ENCODE measurements around the gene DUSP28.
"Not testable (repeated sequence)": the region's sequence is repeated elsewhere in the genome, so short reads cannot be mapped to it uniquely, and the experiment has no call there.

Gene DUSP28

DNA sequence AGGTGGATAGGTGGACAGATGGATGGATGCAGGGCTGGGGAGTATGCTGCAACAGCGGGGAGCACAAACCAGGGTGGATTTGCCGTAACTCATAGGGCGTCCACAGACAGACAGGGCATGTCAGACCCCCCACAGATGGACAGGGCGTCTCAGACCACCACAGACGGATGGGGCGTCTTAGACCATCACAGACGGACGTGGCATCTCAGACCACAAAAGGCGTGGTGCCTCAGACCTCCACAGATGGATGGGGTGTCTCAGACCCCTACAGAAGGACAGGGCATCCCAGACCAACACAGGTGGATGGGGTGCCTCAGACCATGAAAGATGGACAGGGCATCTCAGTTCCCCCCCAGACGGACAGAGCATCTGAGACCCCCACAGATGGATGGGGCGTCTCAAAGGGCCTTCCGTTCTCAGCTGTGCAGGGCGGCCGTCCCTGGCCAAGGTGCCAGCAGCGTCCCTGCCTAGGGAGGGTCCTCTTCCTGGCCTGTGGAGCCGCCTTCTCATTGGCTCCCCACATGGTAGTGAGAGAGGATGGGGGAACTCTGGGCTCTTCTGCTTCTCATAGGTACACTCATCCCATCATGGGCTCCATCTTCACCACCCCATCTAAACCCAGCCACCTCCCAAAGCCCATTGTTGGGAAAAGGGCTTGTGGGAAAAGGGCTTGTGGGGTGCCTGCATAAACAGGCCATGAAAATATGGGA lies 4.5 kb upstream of the DUSP28 start:
- Histone ChIP-seq H3K4me1 (ENCODE audit: insufficient read depth, low read length) (peaks cover 5% of the 10 kb centered on the region; the same call in 1 of the 2 replicates), H3K9me3 (ENCODE audit: insufficient read depth, low read depth, low read length) (peaks cover 13% of the 10 kb centered on the region; the same call in 1 of the 2 replicates), H3K27ac (ENCODE audit: low read length) (no peak overlapping the region), H3K4me3 (ENCODE audit: low read length) (no peak overlapping the region), H3K36me3 (ENCODE audit: insufficient read depth, low read depth, low read length) (peaks cover 19% of the 10 kb centered on the region; the same call in 1 of the 2 replicates), H3K9ac (ENCODE audit: low read depth, low read length) (no peak overlapping the region), H3K27me3 (ENCODE audit: insufficient read depth, low read length) (peaks cover 36% of the 10 kb centered on the region)

DNA sequence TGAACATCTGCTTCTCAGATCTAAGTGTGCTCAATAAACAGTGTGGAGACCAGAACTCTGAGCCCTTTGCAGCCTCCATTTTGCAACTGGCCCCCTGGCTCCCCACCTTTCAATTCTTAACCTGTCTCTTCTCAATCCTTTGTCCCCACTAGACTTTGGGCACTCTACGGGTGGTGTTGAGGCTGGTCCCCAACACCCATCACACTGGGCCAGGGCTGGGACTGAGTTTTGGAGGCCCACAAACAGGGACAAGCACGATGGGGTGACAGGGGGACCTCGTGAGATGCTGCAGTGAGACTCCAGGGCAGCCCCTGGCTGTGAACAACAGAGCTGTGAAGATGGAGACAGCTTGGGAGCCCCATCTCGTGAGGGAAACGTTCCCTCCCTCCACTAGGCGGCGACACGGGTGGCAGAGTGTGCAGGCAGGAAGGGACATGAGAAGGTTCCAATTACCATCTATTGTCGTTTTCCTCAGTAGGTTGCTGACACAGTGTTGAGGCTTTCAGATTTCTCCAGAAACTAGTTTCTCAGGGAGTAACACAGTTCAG lies 3.5 kb upstream of the DUSP28 start:
- peaks cover 4% of the 10 kb centered on the region; the same call in 1 of the 2 replicates for H3K9me3 ChIP-seq (ENCODE audit: insufficient read depth, low read depth, low read length)
- H3K4me1 ChIP-seq (ENCODE audit: insufficient read depth, low read length): peaks cover 7% of the 10 kb centered on the region; the same call in 1 of the 2 replicates
- H3K4me3 ChIP-seq (ENCODE audit: low read length): 0 out of 2 replicates have a peak overlapping the region, but pooled peaks have one; percentile 59
- no peak overlapping the region for H3K27ac ChIP-seq (ENCODE audit: low read length)
- peaks cover 36% of the 10 kb centered on the region for H3K27me3 ChIP-seq (ENCODE audit: insufficient read depth, low read length)
- no peak overlapping the region for H3K9ac ChIP-seq (ENCODE audit: low read depth, low read length)
- peaks cover 13% of the 10 kb centered on the region; the same call in 1 of the 2 replicates for H3K36me3 ChIP-seq (ENCODE audit: insufficient read depth, low read depth, low read length)

DNA sequence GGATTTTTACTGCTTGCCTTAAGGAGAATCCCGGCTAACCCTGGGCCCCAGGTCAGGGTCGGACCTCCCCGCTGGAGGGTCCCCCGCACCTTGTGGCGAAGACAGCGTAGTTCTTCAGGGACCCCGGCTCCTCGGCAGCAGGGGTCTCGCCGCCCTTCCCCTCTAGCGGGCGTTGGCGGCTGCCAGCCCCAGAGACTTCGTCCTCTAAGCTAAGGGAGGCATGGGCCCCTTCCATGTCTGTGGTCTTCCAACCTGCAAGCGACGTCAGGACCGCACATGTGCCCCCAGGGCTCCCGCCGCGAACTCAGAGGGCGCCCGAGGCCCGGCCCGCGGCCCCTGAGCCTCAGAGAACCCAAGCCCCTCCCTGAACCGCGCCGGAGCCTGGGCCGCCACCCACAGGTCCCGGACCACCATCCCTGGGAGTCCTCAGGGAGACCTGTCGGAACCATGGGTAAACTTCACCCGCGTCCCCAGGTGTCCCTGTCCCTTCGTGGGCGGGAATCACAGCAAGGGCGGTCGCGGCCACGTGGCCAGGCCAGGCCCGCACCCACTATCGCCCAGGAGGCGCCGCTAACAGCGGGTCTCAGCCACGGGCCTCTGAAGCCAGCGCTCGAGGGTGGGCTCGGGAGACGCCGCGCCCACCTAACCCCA lies 2.9 kb upstream of the DUSP28 start:
- Histone ChIP-seq H3K27ac (ENCODE audit: low read length) (no peak overlapping the region), H3K4me3 (ENCODE audit: low read length) (peak overlapping the region; percentile 59; the same call in 1 of the 2 replicates)

DNA sequence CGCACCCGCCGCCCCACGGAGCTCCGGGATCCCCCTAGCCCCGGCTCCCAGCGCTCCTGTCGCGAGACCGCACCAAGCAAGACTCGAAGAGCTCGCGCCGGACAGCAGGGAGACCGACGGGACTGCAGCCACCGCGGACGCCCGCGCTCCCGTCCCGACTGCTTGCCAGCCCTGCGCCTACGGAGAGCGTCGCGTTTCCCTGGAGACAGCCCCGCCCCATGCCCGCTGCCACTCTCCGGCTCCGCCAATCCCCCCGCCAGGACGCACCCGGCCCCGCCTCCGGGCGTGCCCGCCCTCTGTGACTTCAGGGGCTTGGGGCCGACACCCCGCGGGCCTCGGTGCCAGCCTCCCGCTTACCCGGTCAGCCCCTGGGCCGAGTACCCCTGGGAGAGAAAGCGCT lies 2.3 kb upstream of the DUSP28 start, which contains the start of gene ANKMY1:
ANKMY1 (minus strand) TSS at position 181 of the 400 bp plus-strand sequence. CDS start 653 bp downstream, outside the sequence.
- peaks cover 8% of the 10 kb centered on the region; the same call in 1 of the 2 replicates for H3K4me1 ChIP-seq (ENCODE audit: insufficient read depth, low read length)
- no peaks in the 10 kb centered on the region for H3K9me3 ChIP-seq (ENCODE audit: insufficient read depth, low read depth, low read length)
- H3K4me3 ChIP-seq (ENCODE audit: low read length): peak within 1 kb of the TSS; percentile 59
- H3K36me3 ChIP-seq (ENCODE audit: insufficient read depth, low read depth, low read length): 0 out of 2 replicates have a peak, but pooled peaks cover 2% of the 10 kb centered on the region
- H3K27me3 ChIP-seq (ENCODE audit: insufficient read depth, low read length): peaks cover 36% of the 10 kb centered on the region
- H3K9ac ChIP-seq (ENCODE audit: low read depth, low read length): peak within 1 kb of the TSS; percentile 37; the same call in 1 of the 2 replicates
- no peak within 1 kb of the TSS for H3K27ac ChIP-seq (ENCODE audit: low read length)

More for the DNA sequence above, 2.9 kb upstream of the DUSP28 start:
- Histone ChIP-seq H3K36me3 (ENCODE audit: insufficient read depth, low read depth, low read length) (0 out of 2 replicates have a peak, but pooled peaks cover 8% of the 10 kb centered on the region), H3K9me3 (ENCODE audit: insufficient read depth, low read depth, low read length) (no peaks in the 10 kb centered on the region), H3K9ac (ENCODE audit: low read depth, low read length) (no peak overlapping the region), H3K27me3 (ENCODE audit: insufficient read depth, low read length) (peaks cover 36% of the 10 kb centered on the region), H3K4me1 (ENCODE audit: insufficient read depth, low read length) (peaks cover 8% of the 10 kb centered on the region; the same call in 1 of the 2 replicates)

DNA sequence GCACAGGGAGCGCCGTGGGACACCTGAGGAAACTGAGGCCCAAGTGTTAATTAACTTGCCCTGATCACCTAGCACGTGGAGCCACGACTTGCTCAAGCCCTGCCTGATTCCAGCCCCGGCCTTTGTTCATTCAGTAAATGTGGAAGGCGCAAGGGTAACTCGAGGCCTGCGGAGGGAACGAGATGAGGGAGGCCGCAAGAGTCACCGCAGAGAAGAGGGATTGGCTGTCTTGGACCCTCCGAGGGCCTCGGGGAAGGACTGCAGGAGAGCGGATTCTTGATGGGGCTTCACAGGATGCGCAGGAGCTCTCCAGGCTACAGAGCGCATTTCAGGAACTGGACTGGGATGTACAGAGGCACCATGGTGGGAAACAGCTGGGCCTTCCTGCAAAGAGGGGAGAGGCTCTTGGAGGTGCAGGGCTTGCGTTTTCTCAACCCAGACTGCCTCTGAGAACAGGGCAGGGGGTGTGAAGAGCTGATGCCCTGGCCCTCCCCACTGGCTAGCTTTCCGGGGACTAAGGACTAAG lies 1.9 kb upstream of the DUSP28 start:
- Histone ChIP-seq H3K27ac (ENCODE audit: low read length) (no peak overlapping the region), H3K4me3 (ENCODE audit: low read length) (peak overlapping the region; percentile 59), H3K9me3 (ENCODE audit: insufficient read depth, low read depth, low read length) (no peaks in the 10 kb centered on the region), H3K9ac (ENCODE audit: low read depth, low read length) (peak overlapping the region; percentile 37; the same call in 1 of the 2 replicates), H3K36me3 (ENCODE audit: insufficient read depth, low read depth, low read length) (no peaks in the 10 kb centered on the region), H3K27me3 (ENCODE audit: insufficient read depth, low read length) (peaks cover 36% of the 10 kb centered on the region), H3K4me1 (ENCODE audit: insufficient read depth, low read length) (peaks cover 8% of the 10 kb centered on the region; the same call in 1 of the 2 replicates)

DNA sequence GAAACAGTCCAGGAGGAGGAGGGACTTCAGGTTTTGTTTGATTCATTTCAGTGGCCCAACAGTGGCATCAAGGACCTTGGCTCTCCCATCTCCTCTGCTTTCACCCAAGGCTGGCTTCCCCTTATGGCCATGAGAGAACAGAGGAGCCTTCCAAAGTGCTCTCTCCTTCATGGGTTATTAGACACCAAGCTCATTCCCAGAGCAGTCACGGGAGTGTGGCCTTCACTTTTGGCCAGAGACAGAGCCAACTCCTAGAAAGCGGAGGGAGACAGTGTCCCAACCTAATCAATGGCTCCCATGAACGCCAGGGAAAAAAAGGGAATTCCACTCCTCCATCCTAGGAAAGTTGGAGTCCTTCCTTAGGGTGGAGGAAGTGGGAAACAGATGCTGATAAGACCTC lies 871 bp upstream of the DUSP28 start:
- peak overlapping the region; percentile 81 for H3K4me3 ChIP-seq (ENCODE audit: low read length)

DNA sequence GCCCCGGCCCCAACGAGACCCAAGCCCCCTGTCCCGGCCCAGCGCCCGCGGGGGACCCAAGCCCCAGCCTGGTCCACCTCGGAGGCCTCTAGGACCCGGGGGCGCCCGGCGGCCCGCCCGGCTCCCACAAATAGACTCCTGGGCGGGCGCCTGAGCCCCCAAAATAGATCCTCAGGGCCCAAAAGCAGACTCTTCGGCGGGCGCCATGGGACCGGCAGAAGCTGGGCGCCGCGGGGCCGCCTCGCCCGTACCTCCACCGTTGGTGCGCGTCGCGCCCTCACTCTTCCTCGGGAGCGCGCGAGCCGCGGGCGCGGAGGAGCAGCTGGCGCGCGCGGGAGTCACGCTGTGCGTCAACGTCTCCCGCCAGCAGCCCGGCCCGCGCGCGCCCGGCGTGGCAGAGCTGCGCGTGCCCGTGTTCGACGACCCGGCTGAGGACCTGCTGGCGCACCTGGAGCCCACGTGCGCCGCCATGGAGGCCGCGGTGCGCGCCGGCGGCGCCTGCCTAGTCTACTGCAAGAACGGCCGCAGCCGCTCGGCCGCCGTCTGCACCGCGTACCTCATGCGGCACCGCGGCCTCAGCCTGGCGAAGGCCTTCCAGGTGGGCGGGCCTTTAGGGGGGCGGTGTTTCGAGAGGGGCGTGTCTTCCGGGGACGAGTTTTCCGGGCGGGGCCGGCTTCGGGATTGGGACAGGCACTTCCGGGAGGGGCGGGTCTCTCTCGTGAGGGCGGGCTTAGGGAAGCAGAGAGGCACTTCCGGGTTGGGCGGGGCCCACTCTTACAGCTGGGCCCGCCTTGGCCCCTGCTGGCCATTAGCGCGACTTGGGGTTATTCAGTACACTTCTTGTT lies 545 bp downstream of the DUSP28 start:
- H3K27ac ChIP-seq (ENCODE audit: low read length): peak overlapping the region; percentile 69
- H3K4me3 ChIP-seq (ENCODE audit: low read length): peak overlapping the region; percentile 81
- no peaks in the 10 kb centered on the region for H3K36me3 ChIP-seq (ENCODE audit: insufficient read depth, low read depth, low read length)
- peaks cover 39% of the 10 kb centered on the region for H3K27me3 ChIP-seq (ENCODE audit: insufficient read depth, low read length)
- peak overlapping the region; percentile 78 for H3K9ac ChIP-seq (ENCODE audit: low read depth, low read length)
- H3K4me1 ChIP-seq (ENCODE audit: insufficient read depth, low read length): peaks cover 8% of the 10 kb centered on the region; the same call in 1 of the 2 replicates
- H3K9me3 ChIP-seq (ENCODE audit: insufficient read depth, low read depth, low read length): no peaks in the 10 kb centered on the region

More for the DNA sequence above, 871 bp upstream of the DUSP28 start:
- Histone ChIP-seq H3K27me3 (ENCODE audit: insufficient read depth, low read length) (peaks cover 36% of the 10 kb centered on the region), H3K36me3 (ENCODE audit: insufficient read depth, low read depth, low read length) (no peaks in the 10 kb centered on the region), H3K4me1 (ENCODE audit: insufficient read depth, low read length) (peaks cover 8% of the 10 kb centered on the region; the same call in 1 of the 2 replicates), H3K9me3 (ENCODE audit: insufficient read depth, low read depth, low read length) (no peaks in the 10 kb centered on the region), H3K27ac (ENCODE audit: low read length) (no peak overlapping the region), H3K9ac (ENCODE audit: low read depth, low read length) (no peak overlapping the region)

DNA sequence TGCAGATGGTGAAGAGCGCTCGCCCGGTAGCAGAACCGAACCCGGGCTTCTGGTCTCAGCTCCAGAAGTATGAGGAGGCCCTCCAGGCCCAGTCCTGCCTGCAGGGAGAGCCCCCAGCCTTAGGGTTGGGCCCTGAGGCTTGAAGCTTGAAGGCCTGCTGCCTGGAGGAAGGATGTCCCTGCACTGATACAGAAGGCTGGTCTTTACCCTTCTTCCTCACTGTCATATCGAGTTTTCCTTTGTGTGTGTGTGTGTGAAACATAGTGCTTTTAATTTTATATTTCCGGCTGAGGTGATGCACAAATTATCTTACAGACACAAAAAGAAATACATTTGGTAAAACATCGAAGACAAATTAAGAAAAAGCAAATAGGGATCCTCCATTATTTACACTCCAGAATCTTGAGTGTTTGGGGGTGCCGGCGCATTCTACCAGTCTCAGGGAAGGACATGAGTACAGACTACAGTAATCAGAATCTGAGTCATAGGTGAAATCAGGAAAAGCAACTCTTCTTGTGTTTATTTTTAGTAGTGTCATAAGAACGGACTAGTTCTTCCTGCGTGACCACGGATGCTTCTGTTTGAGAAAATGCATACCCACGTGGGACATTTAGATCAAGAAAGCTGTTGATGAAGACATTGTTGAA lies 1.3 kb downstream of the DUSP28 start:
- Histone ChIP-seq H3K27me3 (ENCODE audit: insufficient read depth, low read length) (peaks cover 41% of the 10 kb centered on the region), H3K4me1 (ENCODE audit: insufficient read depth, low read length) (peaks cover 8% of the 10 kb centered on the region; the same call in 1 of the 2 replicates), H3K27ac (ENCODE audit: low read length) (no peak overlapping the region)

DNA sequence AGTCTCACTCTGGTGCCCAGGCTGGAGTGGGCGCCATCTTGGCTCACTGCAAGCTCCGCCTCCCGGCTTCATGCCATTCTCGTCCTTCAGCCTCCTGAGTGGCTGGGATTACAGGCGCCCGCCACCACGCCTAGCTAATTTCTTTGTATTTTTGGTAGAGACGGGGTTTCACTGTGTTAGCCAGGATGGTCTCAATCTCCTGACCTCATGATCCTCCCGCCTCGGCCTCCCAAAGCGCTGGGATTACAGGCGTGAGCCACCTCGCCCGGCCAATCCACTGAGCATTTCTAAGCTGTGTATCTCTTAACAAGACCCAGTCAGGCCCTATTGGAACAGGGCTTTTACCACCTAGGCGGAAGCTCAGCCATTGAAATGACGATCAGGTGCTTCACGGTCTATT lies 3.1 kb downstream of the DUSP28 start:
- not testable (repeated sequence) for H3K27ac ChIP-seq (ENCODE audit: low read length); H3K4me1 ChIP-seq (ENCODE audit: insufficient read depth, low read length); H3K36me3 ChIP-seq (ENCODE audit: insufficient read depth, low read depth, low read length); H3K4me3 ChIP-seq (ENCODE audit: low read length); H3K9me3 ChIP-seq (ENCODE audit: insufficient read depth, low read depth, low read length); H3K9ac ChIP-seq (ENCODE audit: low read depth, low read length)
- peaks cover 44% of the 10 kb centered on the region for H3K27me3 ChIP-seq (ENCODE audit: insufficient read depth, low read length)

More for the DNA sequence above, 1.3 kb downstream of the DUSP28 start:
- H3K4me3 ChIP-seq (ENCODE audit: low read length): peak overlapping the region; percentile 81
- H3K36me3 ChIP-seq (ENCODE audit: insufficient read depth, low read depth, low read length): no peaks in the 10 kb centered on the region
- no peaks in the 10 kb centered on the region for H3K9me3 ChIP-seq (ENCODE audit: insufficient read depth, low read depth, low read length)
- peak overlapping the region; percentile 78 for H3K9ac ChIP-seq (ENCODE audit: low read depth, low read length)

DNA sequence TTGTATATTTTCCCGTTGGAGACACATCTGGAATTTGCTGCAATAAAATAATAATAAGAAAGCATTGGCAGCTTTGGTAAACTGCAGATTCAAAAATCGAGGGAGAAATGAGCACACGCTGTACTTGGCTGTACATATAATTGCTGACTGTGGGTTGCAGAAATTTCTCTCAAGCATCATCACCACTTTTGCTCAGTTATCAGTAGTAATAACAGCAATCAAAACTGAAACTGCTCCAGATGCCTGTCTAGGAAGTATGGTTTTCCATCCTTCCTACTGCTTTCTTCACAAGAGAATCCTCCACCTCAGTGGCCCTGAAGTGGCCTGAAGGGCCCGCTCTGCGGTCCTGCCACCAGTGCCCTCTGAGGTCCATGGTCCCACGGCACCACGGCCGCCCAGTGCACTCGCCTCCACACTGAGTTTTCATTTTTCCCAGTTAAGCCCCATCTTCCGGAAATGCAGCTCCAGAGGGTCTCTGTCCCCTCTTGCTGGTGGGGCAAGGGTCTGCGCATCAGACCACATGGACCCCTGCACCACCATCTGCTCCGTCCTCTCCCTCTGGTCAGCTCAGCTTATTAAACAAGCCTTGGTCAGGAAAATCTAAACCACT lies 3.9 kb downstream of the DUSP28 start:
- peaks cover 38% of the 10 kb centered on the region for H3K27me3 ChIP-seq (ENCODE audit: insufficient read depth, low read length)
- no peak overlapping the region for H3K9ac ChIP-seq (ENCODE audit: low read depth, low read length)
- H3K27ac ChIP-seq (ENCODE audit: low read length): no peak overlapping the region
- no peaks in the 10 kb centered on the region for H3K36me3 ChIP-seq (ENCODE audit: insufficient read depth, low read depth, low read length)
- H3K9me3 ChIP-seq (ENCODE audit: insufficient read depth, low read depth, low read length): no peaks in the 10 kb centered on the region
- no peak overlapping the region for H3K4me3 ChIP-seq (ENCODE audit: low read length)
- peaks cover 8% of the 10 kb centered on the region; the same call in 1 of the 2 replicates for H3K4me1 ChIP-seq (ENCODE audit: insufficient read depth, low read length)
